GM12801 (cell line): ENCODE measurements around the gene PKHD1.

Experiments
- CTCF ChIP-seq: IDR thresholded peaks from one replicate; pipeline ENCODE4 v1.5.1; 2011; ENCODE audit warnings: control low read depth; ENCODE audit not compliant: insufficient read length; ENCODE audit errors: extremely low read depth

Gene PKHD1

GRCh38 chr6:51865996-51866395 lies 221.4 kb downstream of the PKHD1 start:
- no peak for TF ChIP-seq CTCF

GRCh38 chr6:51865176-51865575 lies 222.2 kb downstream of the PKHD1 start:
- no peak for TF ChIP-seq CTCF

GRCh38 chr6:51857134-51857533 lies 230.3 kb downstream of the PKHD1 start:
- no peak for TF ChIP-seq CTCF

- TF ChIP-seq CTCF, result no peak
These were observed 230.9 kb downstream of the PKHD1 start for GRCh38 chr6:51856508-51856907.

GRCh38 chr6:51855310-51856082 lies 231.9 kb downstream of the PKHD1 start:
- TF ChIP-seq CTCF, result no peak

GRCh38 chr6:51854876-51855275 lies 232.5 kb downstream of the PKHD1 start:
- no peak for TF ChIP-seq CTCF

GRCh38 chr6:51854347-51854746 lies 233.1 kb downstream of the PKHD1 start:
- no peak for TF ChIP-seq CTCF
